Natural killer cell (primary cell): ENCODE measurements around the gene C6orf15. TPM values are rescaled to one million over a fixed set of nuclear protein-coding genes. Genes with fewer than 3 reads are reported as not detected.

Experiments used
- ATAC-seq, 3 donors: fragments of 150-1000 bp in 2 of 3; fragments of 200-7000 bp in 1 of 3; cut with Tn5 transposase; 1 replicate in 1 of 3; 2 replicates in 2 of 3; pipeline ENCODE4 v1.10.0; 2021; ENCODE audit warnings: mild to moderate bottlenecking in 2 of 3, moderate library complexity in 2 of 3
- DNase-seq, 2 donors: peaks; one replicate each; pipeline versions ENCODE4 v3.0.0 to v3.0.0-alpha.2; 2013 to 2021; ENCODE audit warnings: mixed read lengths in 1 of 2
- H3K27ac ChIP-seq: one replicate; pipeline ENCODE4 v1.5.1; 2013; ENCODE audit warnings: mild to moderate bottlenecking, low read length
- H3K27me3 ChIP-seq: one replicate; pipeline ENCODE4 v1.6.1; 2013; ENCODE audit warnings: low read length; ENCODE audit not compliant: control insufficient read depth, insufficient read depth
- H3K36me3 ChIP-seq: one replicate; pipeline ENCODE4 v1.6.1; 2013; ENCODE audit warnings: low read length; ENCODE audit not compliant: control insufficient read depth, insufficient read depth
- H3K4me1 ChIP-seq: one replicate; pipeline ENCODE4 v1.6.1; 2013; ENCODE audit warnings: low read length; ENCODE audit not compliant: control insufficient read depth, insufficient read depth
- H3K4me3 ChIP-seq: one replicate; pipeline ENCODE4 v1.5.1; 2013; ENCODE audit warnings: low read length
- H3K9me3 ChIP-seq: one replicate; pipeline ENCODE4 v1.6.1; 2013; ENCODE audit warnings: low read length; ENCODE audit not compliant: control insufficient read depth, insufficient read depth
- H3K27ac Mint-ChIP-seq, 2 donors: one replicate each; pipeline ENCODE4 v1.8.0; 2022; ENCODE audit warnings: mild to moderate bottlenecking in 2 of 2, mixed read lengths in 2 of 2, moderate library complexity in 1 of 2
- H3K27me3 Mint-ChIP-seq, 2 donors: one replicate each; pipeline ENCODE4 v1.8.0; 2022; ENCODE audit warnings: low read depth in 2 of 2, mixed read lengths in 2 of 2
- H3K36me3 Mint-ChIP-seq: one replicate; pipeline ENCODE4 v1.8.0; 2022; ENCODE audit warnings: mixed read lengths
- H3K4me1 Mint-ChIP-seq, 2 donors: one replicate each; pipeline ENCODE4 v1.8.0; 2022; ENCODE audit warnings: mixed read lengths in 2 of 2
- H3K4me3 Mint-ChIP-seq: one replicate; pipeline ENCODE4 v1.8.0; 2022; ENCODE audit warnings: mild to moderate bottlenecking, moderate library complexity, mixed read lengths
- H3K9me3 Mint-ChIP-seq, 2 donors: one replicate each; pipeline ENCODE4 v1.8.0; 2022; ENCODE audit warnings: mixed read lengths in 2 of 2
- CTCF ChIP-seq: fragments of 200-600 bp; IDR thresholded peaks from one replicate; pipeline ENCODE4 v1.8.0; 2022; ENCODE audit warnings: antibody characterized with exemption
- WGBS: methylation state at CpG from one replicate; pipeline ENCODE4 v1.1.7; 2013; ENCODE audit warnings: missing lambda C conversion rate; ENCODE audit not compliant: insufficient coverage; 5-methylcytosine and 5-hydroxymethylcytosine counted together
- intact Hi-C: fragments of 100-400 bp; cut with micrococcal nuclease; formaldehyde crosslinking; loops from one replicate; pipeline ENCODE4 v1.14.2; 2022
- total RNA-seq, 4 donors: library from RNA; stranded (reverse); fragments of 120-200 nt in 1 of 4; gene quantifications; one replicate each; pipeline versions ENCODE4 v1.2.3 to v1.2.4, GENCODE V29; 2013 to 2022

C6orf15 gene
- total RNA-seq, 3 donors from 2014 or later (not counting 1 experiment from before 2014, with no cell fraction given) = not detected

GRCh38 chr6:31107052-31107451, 5.3 kb downstream of the C6orf15 start:
- Histone ChIP-seq H3K27ac (no peak overlapping the region), H3K9me3 (no peaks in the 10 kb centered on the region), H3K36me3 (no peaks in the 10 kb centered on the region), H3K4me1 (no peaks in the 10 kb centered on the region), H3K27me3 (no peaks in the 10 kb centered on the region), H3K4me3 (no peak overlapping the region)
- Mint-ChIP-seq H3K9me3 (no peaks in the 10 kb centered on the region), H3K27ac (no peak overlapping the region), H3K4me3 (no peak overlapping the region), H3K27me3 (peaks cover 10 to 13% of the 10 kb centered on the region in 2 donors), H3K36me3 (no peaks in the 10 kb centered on the region), H3K4me1 (no peaks in the 10 kb centered on the region)
- DNase-seq (no peak), ATAC-seq (no peak)
- intact Hi-C loops = no loop called here
- WGBS = 87% methylated on average over 3 of the region's 4 CpGs
- no peak for TF ChIP-seq CTCF

- Histone ChIP-seq H3K4me1 (no peaks in the 10 kb centered on the region), H3K9me3 (no peaks in the 10 kb centered on the region), H3K27me3 (no peaks in the 10 kb centered on the region), H3K4me3 (no peak overlapping the region), H3K27ac (no peak overlapping the region), H3K36me3 (no peaks in the 10 kb centered on the region)
- Mint-ChIP-seq H3K27me3 (peaks cover 0 to 3% of the 10 kb centered on the region in 2 donors), H3K36me3 (no peaks in the 10 kb centered on the region), H3K4me3 (no peak overlapping the region), H3K9me3 (no peaks in the 10 kb centered on the region), H3K27ac (no peak overlapping the region), H3K4me1 (no peaks in the 10 kb centered on the region)
- 93% methylated on average over 2 of the region's 2 CpGs for WGBS
- ATAC-seq (no peak), DNase-seq (no peak)
- TF ChIP-seq CTCF = no peak
- intact Hi-C loops = no loop called here
These were observed 9.2 kb downstream of the C6orf15 start for GRCh38 chr6:31103136-31103535.

- intact Hi-C loops = no loop called here
- no peak for TF ChIP-seq CTCF
- ATAC-seq (no peak), DNase-seq (no peak)
- no peak overlapping the region for H3K4me3 ChIP-seq
- WGBS = 94% methylated on average over 2 of the region's 4 CpGs
- H3K4me1 ChIP-seq = peaks cover 14% of the 10 kb centered on the region
- no peaks in the 10 kb centered on the region for H3K9me3 Mint-ChIP-seq
- no peaks in the 10 kb centered on the region for H3K9me3 ChIP-seq
- no peak overlapping the region for H3K4me3 Mint-ChIP-seq
- H3K27ac ChIP-seq = no peak overlapping the region
- no peaks in the 10 kb centered on the region for H3K27me3 ChIP-seq
- no peak overlapping the region for H3K27ac Mint-ChIP-seq
- H3K27me3 Mint-ChIP-seq = peaks cover 0 to 8% of the 10 kb centered on the region in 2 donors
- peaks cover 13 to 16% of the 10 kb centered on the region in 2 donors for H3K4me1 Mint-ChIP-seq
- H3K36me3 ChIP-seq = no peaks in the 10 kb centered on the region
- no peaks in the 10 kb centered on the region for H3K36me3 Mint-ChIP-seq
These were observed 13.9 kb downstream of the C6orf15 start for GRCh38 chr6:31098449-31098938.

- Mint-ChIP-seq H3K36me3 (no peaks in the 10 kb centered on the region), H3K9me3 (no peaks in the 10 kb centered on the region), H3K27me3 (peaks cover 0 to 8% of the 10 kb centered on the region in 2 donors), H3K4me1 (peaks cover 13 to 16% of the 10 kb centered on the region in 2 donors), H3K4me3 (no peak overlapping the region), H3K27ac (no peak overlapping the region)
- Histone ChIP-seq H3K4me3 (no peak overlapping the region), H3K27me3 (no peaks in the 10 kb centered on the region), H3K27ac (no peak overlapping the region), H3K9me3 (no peaks in the 10 kb centered on the region), H3K36me3 (no peaks in the 10 kb centered on the region), H3K4me1 (peaks cover 14% of the 10 kb centered on the region)
- ATAC-seq = no peak
- intact Hi-C loops = no loop called here
- TF ChIP-seq CTCF = no peak
- WGBS = 69% methylated on average over 4 of the region's 5 CpGs
- DNase-seq = no peak
These were observed 15.7 kb downstream of the C6orf15 start for GRCh38 chr6:31096656-31097055.
